ENCODE measurements around the gene CFAP97D1.

GRCh38 chr17:43768382-43768781, 11.9 kb upstream of the CFAP97D1 start:
- no peak for TF ChIP-seq CTCF (IDR thresholded peaks at IDR 0.05)
- no peak for TF ChIP-seq POLR2AphosphoS5 (IDR thresholded peaks at IDR 0.05)

Data from transverse colon (tissue), 4 donors.